T follicular helper cell (primary cell): ENCODE data around the gene CARS1.

Experiments
- DNase-seq: peaks from one replicate; pipeline ENCODE4 v3.0.0-alpha.2; 2020; ENCODE audit warnings: low read depth

CARS1 gene

GRCh38 chr11:3009481-3009880 lies 47.7 kb downstream of the CARS1 start:
- DNase-seq, result no peak

- no peak for DNase-seq
Measured at GRCh38 chr11:3008746-3009336, 48.4 kb downstream of the CARS1 start.

GRCh38 chr11:3007404-3008010 lies 49.7 kb downstream of the CARS1 start:
- no peak for DNase-seq

- DNase-seq, result no peak
Measured at GRCh38 chr11:3006505-3007260, 50.5 kb downstream of the CARS1 start.

GRCh38 chr11:3004481-3004880 lies 52.7 kb downstream of the CARS1 start:
- DNase-seq, result no peak

GRCh38 chr11:3003396-3004231 lies 53.6 kb downstream of the CARS1 start:
- no peak for DNase-seq

- no peak for DNase-seq
Measured at GRCh38 chr11:3002871-3003270, 54.4 kb downstream of the CARS1 start.

- DNase-seq, result no peak
Measured at GRCh38 chr11:3002351-3002861, 54.8 kb downstream of the CARS1 start.

- DNase-seq, result no peak
Measured at GRCh38 chr11:3001496-3001895, 55.7 kb downstream of the CARS1 start.

GRCh38 chr11:3000032-3000961 lies 56.9 kb downstream of the CARS1 start:
- DNase-seq, result no peak

GRCh38 chr11:2999464-2999998 lies 57.7 kb downstream of the CARS1 start:
- no peak for DNase-seq

- DNase-seq, result no peak
Measured at GRCh38 chr11:2998073-2998850, 59.0 kb downstream of the CARS1 start.

- DNase-seq, result no peak
Measured at GRCh38 chr11:2997406-2997805, 59.8 kb downstream of the CARS1 start.

GRCh38 chr11:2996976-2997375 lies 60.2 kb downstream of the CARS1 start:
- no peak for DNase-seq

GRCh38 chr11:2995893-2996554 lies 61.2 kb downstream of the CARS1 start:
- DNase-seq, result no peak

GRCh38 chr11:2995031-2995561 lies 62.1 kb downstream of the CARS1 start:
- no peak for DNase-seq

GRCh38 chr11:2994336-2994730 lies 62.9 kb downstream of the CARS1 start:
- no peak for DNase-seq

GRCh38 chr11:2992997-2993325 lies 64.3 kb downstream of the CARS1 start:
- DNase-seq, result no peak

- peak; percentile 96 for DNase-seq
Measured at GRCh38 chr11:2992234-2992996, 64.8 kb downstream of the CARS1 start, which contains the start of gene NAP1L4. Gene NAP1L4 (minus strand): TSS chr11:2992329. CDS start chr11:2979220, 13,109 bp downstream.
